GM10248 (cell line): ENCODE data around the gene OBSCN.

Experiments used
- CTCF ChIA-PET: fragments of 300-600 bp; sonication (Branson Sonifier 250); formaldehyde crosslinking; extraction: SDS; loops from one replicate; lab custom pipeline; 2021; ENCODE audit warnings: antibody characterized with exemption; lab: Yijun Ruan, JAX
- POLR2A ChIA-PET: fragments of 350-650 bp; sonication (Branson Sonifier 250); formaldehyde crosslinking; extraction: SDS; loops from one replicate; lab custom pipeline; 2020; ENCODE audit warnings: antibody characterized with exemption; lab: Yijun Ruan, JAX
- DNase-seq: peaks from one replicate; pipeline ENCODE4 v3.0.0; 2012; ENCODE audit errors: extremely low spot score
- CTCF ChIP-seq: IDR thresholded peaks from 2 replicates; pipeline ENCODE4 v1.5.1; 2012; ENCODE audit warnings: mild to moderate bottlenecking, low read depth; ENCODE audit errors: extremely low read depth, missing control alignments, control extremely low read depth

Gene OBSCN

GRCh38 chr1:228370941-228371740 lies 163.3 kb downstream of the OBSCN start:
- CTCF ChIA-PET: no interaction called here
- POLR2A ChIA-PET: no interaction called here
- DNase-seq: no peak
- TF ChIP-seq CTCF: no peak

DNA sequence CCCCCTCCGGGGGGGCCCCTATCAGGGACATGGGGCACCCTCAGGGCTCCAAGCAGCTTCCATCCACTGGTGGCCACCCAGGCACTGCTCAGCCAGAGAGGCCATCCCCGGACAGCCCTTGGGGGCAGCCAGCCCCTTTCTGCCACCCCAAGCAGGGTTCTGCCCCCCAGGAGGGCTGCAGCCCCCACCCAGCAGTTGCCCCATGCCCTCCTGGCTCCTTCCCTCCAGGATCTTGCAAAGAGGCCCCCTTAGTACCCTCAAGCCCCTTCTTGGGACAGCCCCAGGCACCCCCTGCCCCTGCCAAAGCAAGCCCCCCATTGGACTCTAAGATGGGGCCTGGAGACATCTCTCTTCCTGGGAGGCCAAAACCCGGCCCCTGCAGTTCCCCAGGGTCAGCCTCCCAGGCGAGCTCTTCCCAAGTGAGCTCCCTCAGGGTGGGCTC lies 163.9 kb downstream of the OBSCN start:
- DNase-seq: no peak
- POLR2A ChIA-PET: no interaction called here
- TF ChIP-seq CTCF: no peak
- CTCF ChIA-PET: no interaction called here

GRCh38 chr1:228372183-228373003 lies 164.5 kb downstream of the OBSCN start:
- TF ChIP-seq CTCF: no peak
- ChIA-PET CTCF (no interaction called here), POLR2A (no interaction called here)
- no peak for DNase-seq

DNA sequence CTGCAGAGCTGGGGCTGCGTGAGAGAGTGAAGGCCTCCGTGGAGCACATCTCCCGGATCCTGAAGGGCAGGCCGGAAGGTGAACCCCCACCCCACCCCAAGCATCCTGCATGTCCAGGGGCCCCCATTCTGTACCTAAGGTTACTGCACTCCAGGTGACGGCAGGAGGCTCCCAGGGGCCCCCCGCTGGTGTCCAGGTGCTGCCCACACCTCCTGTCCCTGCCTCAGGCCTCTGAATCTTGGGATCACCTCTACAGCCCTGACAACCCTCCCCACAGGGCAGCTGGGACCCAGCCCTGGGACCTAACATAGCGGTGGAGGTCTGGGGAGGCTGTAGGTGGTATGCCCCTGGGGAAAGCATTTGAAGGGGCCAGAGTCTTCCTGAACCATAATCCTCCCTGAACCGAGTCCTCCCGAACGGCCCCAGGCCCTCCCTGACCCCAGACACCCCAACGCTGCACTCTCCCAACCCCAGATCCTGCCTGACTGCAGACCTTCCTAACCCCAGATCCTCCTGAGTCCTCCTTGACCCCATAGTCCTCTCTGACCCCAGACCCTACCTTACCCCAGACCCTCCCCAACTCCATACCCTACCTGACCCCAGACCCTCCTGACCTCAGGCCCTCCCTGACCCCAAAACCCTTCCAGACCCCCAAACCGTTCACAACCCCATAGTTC lies 165.3 kb downstream of the OBSCN start:
- CTCF ChIA-PET: no interaction called here
- DNase-seq: no peak
- POLR2A ChIA-PET: no interaction called here
- no peak for TF ChIP-seq CTCF

- TF ChIP-seq CTCF: no peak
- ChIA-PET CTCF (interaction anchor here (0.5 kb wide), 1 partner anchor 15 kb away, joined by 3 read pairs; no protein-coding TSS in a partner anchor), POLR2A (no interaction called here)
- no peak for DNase-seq
These were observed 166.1 kb downstream of the OBSCN start for GRCh38 chr1:228373681-228374571.
